H9 (cell line): ENCODE measurements around the gene LRRC3C. TPM values are rescaled to one million over a fixed set of nuclear protein-coding genes. Genes with fewer than 3 reads are reported as not detected.
"Not testable (repeated sequence)": the region's sequence is repeated elsewhere in the genome, so short reads cannot be mapped to it uniquely, and the experiment has no call there.

Experiments used
- DNase-seq: peaks from one replicate; pipeline ENCODE4 v3.0.0-alpha.2; 2017
- H2AFZ ChIP-seq: one replicate; pipeline ENCODE4 v1.6.1; 2013; ENCODE audit warnings: mild to moderate bottlenecking, low read length, control low read depth, moderate library complexity
- H2AK5ac ChIP-seq: 2 replicates; pipeline ENCODE4 v1.6.1; 2013; ENCODE audit warnings: low read length, control low read depth, mixed read lengths; ENCODE audit not compliant: insufficient read length
- H2BK120ac ChIP-seq: one replicate; pipeline ENCODE4 v1.6.1; 2013; ENCODE audit warnings: low read depth, mild to moderate bottlenecking, low read length, control low read depth, inconsistent platforms; ENCODE audit not compliant: poor library complexity, severe bottlenecking
- H2BK12ac ChIP-seq: 2 replicates; pipeline ENCODE4 v1.6.1; 2013; ENCODE audit warnings: low read length, control low read depth, mixed read lengths, low read depth; ENCODE audit not compliant: insufficient read length
- H2BK15ac ChIP-seq: 2 replicates; pipeline ENCODE4 v1.6.1; 2013; ENCODE audit warnings: low read depth, low read length, control low read depth
- H2BK20ac ChIP-seq: one replicate; pipeline ENCODE4 v1.6.1; 2013; ENCODE audit warnings: low read depth, mild to moderate bottlenecking, low read length, control low read depth, inconsistent platforms; ENCODE audit not compliant: poor library complexity, severe bottlenecking
- H2BK5ac ChIP-seq: 2 replicates; pipeline ENCODE4 v1.6.1; 2013; ENCODE audit warnings: low read length, control low read depth, mixed read lengths; ENCODE audit not compliant: insufficient read length
- H3K14ac ChIP-seq: 2 replicates; pipeline ENCODE4 v1.6.1; 2013; ENCODE audit warnings: low read length, control low read depth; ENCODE audit not compliant: insufficient read depth
- H3K18ac ChIP-seq: 2 replicates; pipeline ENCODE4 v1.6.1; 2013; ENCODE audit warnings: low read depth, mild to moderate bottlenecking, mixed read lengths, low read length, control low read depth; ENCODE audit not compliant: insufficient read length
- H3K23ac ChIP-seq: 2 replicates; pipeline ENCODE4 v1.6.1; 2013; ENCODE audit warnings: low read length, control low read depth, mixed read lengths, low read depth; ENCODE audit not compliant: insufficient read length
- H3K23me2 ChIP-seq: 2 replicates; pipeline ENCODE4 v1.6.1; 2013; ENCODE audit warnings: low read depth, mild to moderate bottlenecking, mixed read lengths, low read length, control low read depth; ENCODE audit not compliant: insufficient read length, poor library complexity, severe bottlenecking
- H3K27ac ChIP-seq: 2 replicates; pipeline ENCODE4 v1.5.1; 2013; ENCODE audit warnings: low read length, control low read depth, mixed read lengths, low read depth; ENCODE audit not compliant: insufficient read length
- H3K27me3 ChIP-seq: 2 replicates; pipeline ENCODE4 v1.6.1; 2013; ENCODE audit warnings: low read length, control low read depth, inconsistent platforms; ENCODE audit not compliant: insufficient read depth
- H3K4ac ChIP-seq: 2 replicates; pipeline ENCODE4 v1.6.1; 2013; ENCODE audit warnings: low read depth, mild to moderate bottlenecking, control low read depth, inconsistent platforms, low read length, moderate library complexity
- H3K4me1 ChIP-seq: 2 replicates; pipeline ENCODE4 v1.6.1; 2013; ENCODE audit warnings: low read length, control low read depth, inconsistent platforms; ENCODE audit not compliant: insufficient read depth
- H3K4me2 ChIP-seq: 2 replicates; pipeline ENCODE4 v1.6.1; 2013; ENCODE audit warnings: low read length, control low read depth, mixed read lengths; ENCODE audit not compliant: insufficient read length, insufficient read depth
- H3K56ac ChIP-seq: 2 replicates; pipeline ENCODE4 v1.6.1; 2013; ENCODE audit warnings: low read depth, mild to moderate bottlenecking, mixed read lengths, low read length, control low read depth; ENCODE audit not compliant: insufficient read length
- H3K79me1 ChIP-seq: 2 replicates; pipeline ENCODE4 v1.6.1; 2013; ENCODE audit warnings: low read depth, mild to moderate bottlenecking, moderate library complexity, low read length, control low read depth, inconsistent platforms; ENCODE audit not compliant: insufficient read depth, poor library complexity, severe bottlenecking
- H3K79me2 ChIP-seq: 2 replicates; pipeline ENCODE4 v1.6.1; 2013; ENCODE audit warnings: low read length, control low read depth, inconsistent platforms; ENCODE audit not compliant: insufficient read depth
- H3K9ac ChIP-seq: 2 replicates; pipeline ENCODE4 v1.6.1; 2013; ENCODE audit warnings: low read length, control low read depth, mixed read lengths; ENCODE audit not compliant: insufficient read length; ENCODE audit errors: extremely low read depth
- H3K9me3 ChIP-seq: one replicate; pipeline ENCODE4 v1.6.1; 2013; ENCODE audit warnings: low read depth, low read length, inconsistent platforms; ENCODE audit not compliant: control insufficient read depth
- H3T11ph ChIP-seq: one replicate; pipeline ENCODE4 v1.6.1; 2013; ENCODE audit warnings: mild to moderate bottlenecking, low read length, control low read depth, inconsistent platforms
- H4K20me1 ChIP-seq: one replicate; pipeline ENCODE4 v1.6.1; 2013; ENCODE audit not compliant: control insufficient read depth, insufficient read length, insufficient read depth
- H4K5ac ChIP-seq: 2 replicates; pipeline ENCODE4 v1.6.1; 2013; ENCODE audit warnings: low read depth, mild to moderate bottlenecking, mixed read lengths, low read length, control low read depth; ENCODE audit not compliant: insufficient read length
- H4K8ac ChIP-seq: replicated peaks from 2 replicates; pipeline ENCODE4 v1.6.1; 2013; ENCODE audit warnings: low read length, control low read depth, mixed read lengths, low read depth; ENCODE audit not compliant: insufficient read length
- H4K91ac ChIP-seq: 2 replicates; pipeline ENCODE4 v1.6.1; 2013; ENCODE audit warnings: low read depth, mild to moderate bottlenecking, moderate library complexity, mixed read lengths, low read length, control low read depth; ENCODE audit not compliant: insufficient read length
- H3K27ac Mint-ChIP-seq, 3 experiments: 2 replicates in 2 of 3; 3 replicates in 1 of 3; pipeline ENCODE4 v1.8.0; 2020 to 2021; ENCODE audit warnings: mixed read lengths in 3 of 3, mild to moderate bottlenecking in 1 of 3, moderate library complexity in 1 of 3
- H3K27me3 Mint-ChIP-seq: 2 replicates; pipeline ENCODE4 v1.8.0; 2021; ENCODE audit warnings: low read depth, mild to moderate bottlenecking, moderate library complexity, mixed read lengths
- H3K36me3 Mint-ChIP-seq, 3 experiments: 2 replicates in 2 of 3; 3 replicates in 1 of 3; pipeline ENCODE4 v1.8.0; 2020 to 2021; ENCODE audit warnings: low read depth in 3 of 3, mixed read lengths in 3 of 3; ENCODE audit not compliant: insufficient read depth in 1 of 3
- H3K4me1 Mint-ChIP-seq, 2 experiments: 2 replicates each; pipeline ENCODE4 v1.8.0; 2020; ENCODE audit warnings: mixed read lengths in 2 of 2
- H3K4me3 Mint-ChIP-seq, 2 experiments: 2 replicates in 1 of 2; 3 replicates in 1 of 2; pipeline ENCODE4 v1.8.0; 2020 to 2021; ENCODE audit warnings: mild to moderate bottlenecking in 2 of 2, mixed read lengths in 2 of 2, moderate library complexity in 1 of 2
- H3K9me3 Mint-ChIP-seq, 2 experiments: 2 replicates in 1 of 2; 3 replicates in 1 of 2; pipeline ENCODE4 v1.8.0; 2020; ENCODE audit warnings: mild to moderate bottlenecking in 2 of 2, mixed read lengths in 2 of 2, moderate library complexity in 1 of 2
- WGBS: extraction: QIAGEN DNeasy Blood & Tissue Kit; methylation state at CpG from one replicate; pipeline ENCODE4 v1.1.7; 2013; ENCODE audit warnings: missing lambda C conversion rate, low lambda C conversion rate, mixed read lengths; ENCODE audit not compliant: insufficient read length; ENCODE audit errors: extremely low coverage; 5-methylcytosine and 5-hydroxymethylcytosine counted together
- total RNA-seq: library from RNA; stranded (reverse); gene quantifications from 2 replicates; pipeline ENCODE4 v1.2.1, GENCODE V29; 2021
- TF ChIP-seq, protein P1 (sequence below): fragments of 200-600 bp; sonication (generic); conservative IDR thresholded peaks from 3 replicates; pipeline ENCODE4 v1.8.0; 2021; ENCODE audit warnings: antibody characterized with exemption, mild to moderate bottlenecking

Gene LRRC3C
- total RNA-seq, 1 experiment from 2014 or later = not detected

DNA sequence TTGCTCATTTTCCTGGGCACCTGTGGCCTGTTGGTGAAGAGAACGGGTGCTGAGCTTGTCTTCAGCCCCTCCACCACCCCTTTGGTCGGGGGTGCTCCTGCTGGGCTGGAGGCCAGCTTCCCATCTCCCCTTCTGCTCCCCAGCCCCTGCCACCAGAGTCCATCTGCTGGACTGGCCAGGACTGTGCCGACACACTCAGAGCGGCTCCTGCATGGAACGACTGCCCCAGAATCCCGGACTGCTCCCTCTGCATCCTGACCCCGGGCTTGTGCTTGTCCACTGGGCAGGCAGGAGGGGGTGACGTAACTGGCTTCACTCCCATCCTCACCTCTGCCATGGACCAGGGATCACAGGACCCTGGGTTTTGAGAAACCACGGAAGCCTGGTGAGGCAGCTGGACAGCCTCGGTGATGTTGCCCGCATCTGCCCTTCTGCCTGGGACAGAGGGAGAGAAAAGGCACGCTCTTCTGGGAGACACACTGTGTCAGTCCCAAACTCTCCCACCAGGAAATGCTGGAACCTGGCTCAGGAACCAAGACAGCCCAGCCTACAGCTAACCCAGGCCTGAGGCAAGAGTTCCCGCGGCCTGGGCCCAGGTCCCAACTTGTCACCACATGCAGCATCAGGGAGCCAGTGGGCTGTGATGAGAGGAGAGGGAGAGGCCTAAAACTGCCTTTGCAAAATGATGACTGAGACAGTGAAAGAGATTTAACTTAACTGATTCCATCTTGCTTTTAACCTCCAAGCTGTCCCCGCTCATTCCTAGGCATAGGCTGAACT lies 19.2 kb downstream of the LRRC3C start:
- TF ChIP-seq, protein P1, sequence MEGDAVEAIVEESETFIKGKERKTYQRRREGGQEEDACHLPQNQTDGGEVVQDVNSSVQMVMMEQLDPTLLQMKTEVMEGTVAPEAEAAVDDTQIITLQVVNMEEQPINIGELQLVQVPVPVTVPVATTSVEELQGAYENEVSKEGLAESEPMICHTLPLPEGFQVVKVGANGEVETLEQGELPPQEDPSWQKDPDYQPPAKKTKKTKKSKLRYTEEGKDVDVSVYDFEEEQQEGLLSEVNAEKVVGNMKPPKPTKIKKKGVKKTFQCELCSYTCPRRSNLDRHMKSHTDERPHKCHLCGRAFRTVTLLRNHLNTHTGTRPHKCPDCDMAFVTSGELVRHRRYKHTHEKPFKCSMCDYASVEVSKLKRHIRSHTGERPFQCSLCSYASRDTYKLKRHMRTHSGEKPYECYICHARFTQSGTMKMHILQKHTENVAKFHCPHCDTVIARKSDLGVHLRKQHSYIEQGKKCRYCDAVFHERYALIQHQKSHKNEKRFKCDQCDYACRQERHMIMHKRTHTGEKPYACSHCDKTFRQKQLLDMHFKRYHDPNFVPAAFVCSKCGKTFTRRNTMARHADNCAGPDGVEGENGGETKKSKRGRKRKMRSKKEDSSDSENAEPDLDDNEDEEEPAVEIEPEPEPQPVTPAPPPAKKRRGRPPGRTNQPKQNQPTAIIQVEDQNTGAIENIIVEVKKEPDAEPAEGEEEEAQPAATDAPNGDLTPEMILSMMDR = no peak
- H3K18ac ChIP-seq = no peak overlapping the region
- no CpG with 5 or more reads among the region's 15 CpGs for WGBS
- H4K91ac ChIP-seq = no peak overlapping the region
- H3K36me3 Mint-ChIP-seq = no peaks in the 10 kb centered on the region
- no peak overlapping the region for H3K4me2 ChIP-seq
- H3K9me3 Mint-ChIP-seq = no peaks in the 10 kb centered on the region; a peak in 1 of 5 replicates
- no peak overlapping the region for H3T11ph ChIP-seq
- no peak overlapping the region for H3K56ac ChIP-seq
- no peak overlapping the region for H2BK120ac ChIP-seq
- no peaks in the 10 kb centered on the region for H4K20me1 ChIP-seq
- H3K9ac ChIP-seq = no peak overlapping the region
- no peak overlapping the region for H2BK15ac ChIP-seq
- no peak overlapping the region for H2BK5ac ChIP-seq
- H3K4me1 Mint-ChIP-seq = peaks cover 8 to 23% of the 10 kb centered on the region in 2 experiments
- H3K9me3 ChIP-seq = no peaks in the 10 kb centered on the region
- H3K27ac Mint-ChIP-seq = no peak overlapping the region
- H3K27me3 Mint-ChIP-seq = peaks cover 22% of the 10 kb centered on the region
- no peaks in the 10 kb centered on the region; the same call in 1 of the 2 replicates for H3K4me1 ChIP-seq
- H3K23ac ChIP-seq = no peak overlapping the region
- H3K27me3 ChIP-seq = no peaks in the 10 kb centered on the region
- no peak overlapping the region for H2BK20ac ChIP-seq
- no peak overlapping the region for H3K27ac ChIP-seq
- H3K79me2 ChIP-seq = no peaks in the 10 kb centered on the region
- no peak overlapping the region for H4K8ac ChIP-seq
- no peak overlapping the region for H2AK5ac ChIP-seq
- no peak overlapping the region for H4K5ac ChIP-seq
- no peaks in the 10 kb centered on the region for H3K23me2 ChIP-seq
- H3K4ac ChIP-seq = no peak overlapping the region
- H3K79me1 ChIP-seq = no peaks in the 10 kb centered on the region
- H2BK12ac ChIP-seq = no peak overlapping the region
- no peak for DNase-seq
- H2AFZ ChIP-seq = no peak overlapping the region
- no peak overlapping the region for H3K4me3 Mint-ChIP-seq
- H3K14ac ChIP-seq = no peak overlapping the region; the same call in 1 of the 2 replicates

DNA sequence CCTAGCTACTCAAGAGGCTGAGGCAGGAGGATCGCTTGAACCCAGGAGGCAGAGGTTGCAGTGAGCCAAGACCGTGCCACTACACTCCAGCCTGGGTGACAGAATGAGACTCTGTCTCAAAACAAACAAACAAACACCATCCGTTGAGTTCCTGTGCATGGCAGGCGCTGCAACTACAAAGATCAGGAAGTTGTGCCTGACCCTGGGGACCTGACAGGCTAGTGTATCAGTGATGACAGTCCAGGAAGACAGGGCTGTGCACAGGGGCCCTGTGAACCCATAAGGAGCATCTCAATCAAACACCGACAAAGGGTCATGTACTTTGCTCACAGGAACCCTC lies 20.9 kb downstream of the LRRC3C start:
- H3K23ac ChIP-seq, H3K27ac ChIP-seq, H3K4me2 ChIP-seq, H4K20me1 ChIP-seq, H3K23me2 ChIP-seq, H2AK5ac ChIP-seq, H4K91ac ChIP-seq, H3K9ac ChIP-seq, H3K4ac ChIP-seq, H3K36me3 Mint-ChIP-seq, H2BK120ac ChIP-seq, H3K27me3 ChIP-seq, H3K79me2 ChIP-seq, H3K4me3 Mint-ChIP-seq, H3K4me1 ChIP-seq, H2AFZ ChIP-seq, DNase-seq, H4K5ac ChIP-seq, H3K9me3 Mint-ChIP-seq, H2BK12ac ChIP-seq, H3K18ac ChIP-seq, H4K8ac ChIP-seq, H3T11ph ChIP-seq, H3K9me3 ChIP-seq, H3K79me1 ChIP-seq, H3K27ac Mint-ChIP-seq, H3K56ac ChIP-seq, H2BK5ac ChIP-seq, H3K14ac ChIP-seq, H2BK15ac ChIP-seq, H2BK20ac ChIP-seq: not testable (repeated sequence)
- Mint-ChIP-seq H3K27me3 (peaks cover 22% of the 10 kb centered on the region), H3K4me1 (peaks cover 17 to 25% of the 10 kb centered on the region in 2 experiments)
- WGBS = no CpG with 5 or more reads among the region's 5 CpGs
